OCI-LY3 (cell line): Measurements from ENCODE around the gene CALCR.
A peak's percentile ranks its signal among the peaks of the same experiment; 100 is the strongest.

Source experiments
- H2AFZ ChIP-seq: fragments of 200-600, 300-600 bp; shearing (Covaris generic); 2 replicates; pipeline ENCODE4 v1.6.0; 2014; ENCODE audit warnings: antibody characterized with exemption, low read depth, low read length
- H3K27ac ChIP-seq: fragments of 200-600, 300-600 bp; sonication (generic); 2 replicates; pipeline ENCODE4 v1.5.1; 2014; ENCODE audit warnings: mild to moderate bottlenecking, low read length, moderate library complexity, mixed read lengths
- H3K27me3 ChIP-seq: fragments of 200-600, 300-600 bp; sonication (generic); 2 replicates; pipeline ENCODE4 v1.6.1; 2014; ENCODE audit warnings: low read depth, low read length, mixed read lengths
- H3K36me3 ChIP-seq: fragments of 200-600, 300-600 bp; sonication (generic); replicated peaks from 2 replicates; pipeline ENCODE3; 2014; ENCODE audit warnings: low read depth, low read length, mixed read lengths
- H3K4me1 ChIP-seq: fragments of 300-600, 200-600 bp; sonication (generic); 2 replicates; pipeline ENCODE4 v1.6.1; 2014; ENCODE audit warnings: low read length, mixed read lengths
- H3K4me2 ChIP-seq: fragments of 200-600, 300-600 bp; sonication (generic); 2 replicates; pipeline ENCODE4 v1.6.1; 2014; ENCODE audit warnings: low read length, mixed read lengths
- H3K4me3 ChIP-seq: fragments of 300-600, 200-600 bp; sonication (generic); 2 replicates; pipeline ENCODE4 v1.5.1; 2014; ENCODE audit warnings: antibody characterized with exemption, mild to moderate bottlenecking, low read length, moderate library complexity
- H3K79me2 ChIP-seq: fragments of 300-600, 200-600 bp; shearing (Covaris generic); 2 replicates; pipeline ENCODE4 v1.6.1; 2014; ENCODE audit warnings: mild to moderate bottlenecking, low read length, mixed read lengths
- H3K9ac ChIP-seq: fragments of 300-600, 200-600 bp; shearing (Covaris generic); 2 replicates; pipeline ENCODE4 v1.6.0; 2014; ENCODE audit warnings: mild to moderate bottlenecking, low read length, moderate library complexity
- H3K9me3 ChIP-seq: fragments of 200-600, 300-600 bp; shearing (Covaris generic); 2 replicates; pipeline ENCODE4 v1.6.1; 2014; ENCODE audit warnings: low read length, mixed read lengths; ENCODE audit not compliant: insufficient read depth
- H4K20me1 ChIP-seq: fragments of 200-600, 300-600 bp; sonication (generic); 2 replicates; pipeline ENCODE4 v1.6.1; 2016; ENCODE audit warnings: low read length, mixed read lengths; ENCODE audit not compliant: insufficient read depth
- EZH2phosphoT487 ChIP-seq: fragments of 200-600 bp; shearing (Covaris generic); IDR thresholded peaks from 2 replicates; pipeline ENCODE4 v1.6.1; 2018; ENCODE audit warnings: antibody characterized with exemption, mixed run types, low read depth
- TF ChIP-seq, protein P1 (sequence below): fragments of 200-600, 300-600 bp; sonication (generic); IDR thresholded peaks from 2 replicates; pipeline ENCODE4 v1.5.1; 2014; ENCODE audit warnings: antibody characterized with exemption, low read length, low read depth

Gene CALCR

DNA sequence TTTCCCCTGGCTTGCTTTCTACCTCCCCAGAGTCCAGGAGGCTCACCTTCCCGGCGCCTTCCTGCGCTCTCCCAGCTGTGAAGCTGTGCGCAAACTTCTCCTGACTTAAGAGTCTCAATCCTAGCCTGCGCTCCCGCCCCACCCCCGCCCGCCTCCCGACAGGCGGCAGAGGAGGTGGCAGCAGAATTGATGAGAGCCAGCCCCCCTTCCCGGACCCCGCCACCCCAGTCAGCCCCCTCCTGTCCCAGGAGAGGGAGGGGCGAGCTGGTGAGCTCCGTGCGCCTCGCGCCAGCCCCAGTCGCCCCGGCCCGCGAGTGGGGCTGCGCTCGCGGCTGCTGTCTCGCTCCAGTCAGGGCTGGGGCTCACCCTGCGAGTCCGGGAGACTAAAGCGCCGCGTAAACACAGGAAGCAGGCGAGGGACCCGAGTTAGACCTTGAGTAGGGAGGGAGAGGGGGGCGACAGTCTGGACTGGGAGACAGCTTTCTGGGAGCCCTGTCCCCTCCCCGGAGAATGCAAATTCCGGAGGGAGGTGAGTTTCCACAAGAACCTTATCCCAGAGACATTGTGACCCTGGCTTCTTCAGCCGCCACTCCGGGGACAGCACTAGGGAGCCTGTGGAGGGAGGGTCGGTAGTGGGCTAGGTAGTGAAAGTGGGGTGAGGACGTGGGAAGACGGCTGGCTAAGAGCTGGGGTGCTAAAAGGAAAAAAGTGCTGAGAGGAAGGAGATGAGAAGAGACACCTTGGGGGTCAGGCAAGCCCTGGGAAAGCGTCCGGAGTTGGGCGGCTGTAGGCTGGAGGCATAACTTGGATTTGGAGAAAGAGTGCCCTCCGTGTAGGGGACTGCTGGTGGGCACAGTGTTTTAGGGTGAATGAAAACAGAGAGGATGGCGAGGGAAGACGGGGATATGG, at the start of gene CALCR:
Gene CALCR, minus strand, starts transcription at position 79 of the 909 bp plus-strand sequence. CDS start 87,743 bp downstream, outside the sequence.
- Histone ChIP-seq H3K27ac (no peak within 1 kb of the TSS), H3K27me3 (no peaks in the 10 kb centered on the region), H3K4me2 (no peak within 1 kb of the TSS), H2AFZ (no peak within 1 kb of the TSS), H3K79me2 (no peaks in the 10 kb centered on the region), H3K9me3 (no peaks in the 10 kb centered on the region), H3K9ac (no peak within 1 kb of the TSS), H4K20me1 (no peaks in the 10 kb centered on the region), H3K4me3 (no peak within 1 kb of the TSS), H3K4me1 (no peaks in the 10 kb centered on the region), H3K36me3 (no peaks in the 10 kb centered on the region)
- TF ChIP-seq, protein P1, sequence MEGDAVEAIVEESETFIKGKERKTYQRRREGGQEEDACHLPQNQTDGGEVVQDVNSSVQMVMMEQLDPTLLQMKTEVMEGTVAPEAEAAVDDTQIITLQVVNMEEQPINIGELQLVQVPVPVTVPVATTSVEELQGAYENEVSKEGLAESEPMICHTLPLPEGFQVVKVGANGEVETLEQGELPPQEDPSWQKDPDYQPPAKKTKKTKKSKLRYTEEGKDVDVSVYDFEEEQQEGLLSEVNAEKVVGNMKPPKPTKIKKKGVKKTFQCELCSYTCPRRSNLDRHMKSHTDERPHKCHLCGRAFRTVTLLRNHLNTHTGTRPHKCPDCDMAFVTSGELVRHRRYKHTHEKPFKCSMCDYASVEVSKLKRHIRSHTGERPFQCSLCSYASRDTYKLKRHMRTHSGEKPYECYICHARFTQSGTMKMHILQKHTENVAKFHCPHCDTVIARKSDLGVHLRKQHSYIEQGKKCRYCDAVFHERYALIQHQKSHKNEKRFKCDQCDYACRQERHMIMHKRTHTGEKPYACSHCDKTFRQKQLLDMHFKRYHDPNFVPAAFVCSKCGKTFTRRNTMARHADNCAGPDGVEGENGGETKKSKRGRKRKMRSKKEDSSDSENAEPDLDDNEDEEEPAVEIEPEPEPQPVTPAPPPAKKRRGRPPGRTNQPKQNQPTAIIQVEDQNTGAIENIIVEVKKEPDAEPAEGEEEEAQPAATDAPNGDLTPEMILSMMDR = no peak
- no peak for TF ChIP-seq EZH2phosphoT487

DNA sequence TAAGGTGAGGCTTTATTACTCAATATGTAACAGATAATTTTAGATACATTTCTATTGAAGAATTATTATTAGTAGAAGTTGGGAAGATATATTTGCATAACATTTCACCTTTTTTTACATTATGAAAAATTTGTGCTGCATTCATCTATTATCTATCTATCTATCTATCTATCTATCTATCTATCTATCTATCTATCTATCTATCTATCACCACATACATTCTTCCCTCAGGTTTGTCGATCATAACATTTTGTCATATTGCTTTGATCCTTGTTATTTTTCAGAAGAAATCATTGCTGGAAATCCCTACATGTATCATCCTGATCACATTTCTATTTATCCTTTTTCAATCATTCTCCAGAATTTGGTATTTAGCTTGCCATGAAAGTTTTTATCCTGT, 49.3 kb upstream of the CALCR start:
- Histone ChIP-seq H3K27me3 (0 out of 2 replicates have a peak, but pooled peaks cover 3% of the 10 kb centered on the region), H3K9me3 (no peaks in the 10 kb centered on the region), H3K4me2 (no peak overlapping the region), H3K27ac (no peak overlapping the region), H3K4me3 (no peak overlapping the region), H3K4me1 (peaks cover 8% of the 10 kb centered on the region; the same call in 1 of the 2 replicates), H4K20me1 (no peaks in the 10 kb centered on the region), H2AFZ (no peak overlapping the region), H3K36me3 (peaks cover 4% of the 10 kb centered on the region), H3K79me2 (no peaks in the 10 kb centered on the region), H3K9ac (no peak overlapping the region)
- TF ChIP-seq EZH2phosphoT487 = no peak
- TF ChIP-seq, protein P1 = no peak

DNA sequence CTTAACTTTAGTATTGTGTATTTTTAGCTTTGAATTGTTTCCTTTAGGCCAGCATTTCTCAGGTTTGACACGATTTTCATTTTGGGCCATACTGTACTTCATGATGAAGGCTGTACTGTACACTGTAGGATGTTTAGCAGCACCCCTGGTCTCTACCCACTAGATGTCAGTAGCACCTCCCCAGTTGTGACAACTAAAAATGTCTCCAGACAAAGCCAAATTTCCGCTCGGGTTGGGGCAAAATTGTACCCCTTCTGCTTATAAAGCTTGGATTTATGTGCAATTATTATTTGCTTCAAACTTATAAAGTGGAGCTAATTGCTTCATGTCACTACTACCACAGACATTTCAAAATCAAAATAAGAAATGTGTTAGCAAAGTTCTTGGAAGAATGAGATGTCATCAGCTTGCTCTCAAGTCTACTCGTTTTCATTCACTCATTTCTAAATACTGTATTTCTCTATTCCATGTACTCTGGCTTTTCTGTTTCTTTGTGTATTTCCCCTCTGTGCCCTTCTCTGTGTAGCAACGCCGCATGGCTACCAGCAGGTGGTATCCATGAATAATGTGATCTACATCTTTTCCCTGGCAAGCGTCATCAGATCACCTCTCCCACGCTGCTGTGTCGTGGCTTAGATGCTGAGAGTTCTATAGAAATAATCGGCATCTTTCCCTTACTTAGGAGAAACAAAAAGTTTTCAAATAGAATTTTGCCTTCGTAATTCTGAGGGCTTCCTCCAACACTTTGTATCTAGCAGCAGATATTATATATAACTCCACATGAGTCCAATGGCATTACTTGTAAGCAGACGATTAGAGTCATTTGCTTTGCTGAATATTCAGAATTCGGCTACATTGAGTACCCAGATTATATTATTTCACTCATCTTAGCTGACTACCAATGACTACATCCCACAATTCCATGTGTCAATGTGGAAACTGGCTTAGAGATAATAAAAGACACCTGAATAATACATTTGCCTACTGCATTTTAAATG, 47.8 kb upstream of the CALCR start:
- TF ChIP-seq, protein P1 = peak; percentile 68
- TF ChIP-seq EZH2phosphoT487 = no peak
- H4K20me1 ChIP-seq = no peaks in the 10 kb centered on the region
- no peaks in the 10 kb centered on the region for H3K79me2 ChIP-seq
- peaks cover 4% of the 10 kb centered on the region for H3K36me3 ChIP-seq
- peak overlapping the region; percentile 76 for H3K4me3 ChIP-seq
- 0 out of 2 replicates have a peak, but pooled peaks cover 3% of the 10 kb centered on the region for H3K27me3 ChIP-seq
- peak overlapping the region; percentile 88 for H2AFZ ChIP-seq
- no peak overlapping the region for H3K27ac ChIP-seq
- peaks cover 8% of the 10 kb centered on the region; the same call in 1 of the 2 replicates for H3K4me1 ChIP-seq
- H3K9ac ChIP-seq = peak overlapping the region; percentile 52
- H3K9me3 ChIP-seq = no peaks in the 10 kb centered on the region
- peak overlapping the region; percentile 74 for H3K4me2 ChIP-seq

DNA sequence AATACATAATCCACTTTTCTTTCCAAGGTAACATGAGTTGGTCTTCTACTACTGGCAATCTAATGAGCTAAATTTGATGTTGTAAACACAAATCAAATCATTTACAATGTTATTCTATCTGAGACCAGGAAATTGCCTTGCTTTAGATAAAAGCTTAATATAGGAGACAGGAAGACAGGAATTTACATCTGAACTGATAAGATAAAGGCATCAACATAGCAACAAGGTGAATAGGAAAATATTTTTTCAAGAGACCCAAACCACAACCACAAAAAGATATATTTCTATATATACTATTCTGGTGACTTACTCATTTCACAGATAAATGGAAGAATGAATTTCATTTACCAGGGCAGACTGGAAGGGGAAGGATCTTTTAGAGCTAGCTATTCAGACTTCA, 46.3 kb upstream of the CALCR start:
- TF ChIP-seq EZH2phosphoT487 = no peak
- TF ChIP-seq, protein P1 = no peak
- no peak overlapping the region for H3K9ac ChIP-seq
- H3K4me3 ChIP-seq = no peak overlapping the region
- 0 out of 2 replicates have a peak, but pooled peaks cover 3% of the 10 kb centered on the region for H3K27me3 ChIP-seq
- no peaks in the 10 kb centered on the region for H3K79me2 ChIP-seq
- H3K4me1 ChIP-seq = peaks cover 8% of the 10 kb centered on the region; the same call in 1 of the 2 replicates
- H3K27ac ChIP-seq = no peak overlapping the region
- no peaks in the 10 kb centered on the region for H3K9me3 ChIP-seq
- H3K4me2 ChIP-seq = no peak overlapping the region
- no peak overlapping the region for H2AFZ ChIP-seq
- H4K20me1 ChIP-seq = no peaks in the 10 kb centered on the region
- H3K36me3 ChIP-seq = no peaks in the 10 kb centered on the region
